Non-pigmented ciliary epithelial cell (primary cell): ENCODE data around the gene CYP27A1.
"Not testable (repeated sequence)": the region's sequence is repeated elsewhere in the genome, so short reads cannot be mapped to it uniquely, and the experiment has no call there.

Source experiments
- DNase-seq: peaks from one replicate; pipeline ENCODE4 v3.0.0-alpha.2; 2010; ENCODE audit warnings: low read depth

CYP27A1 gene

GRCh38 chr2:218832081-218832480 lies 50.1 kb downstream of the CYP27A1 start:
- DNase-seq: no peak

- no peak for DNase-seq
These were observed 50.6 kb downstream of the CYP27A1 start for GRCh38 chr2:218832520-218832919.

GRCh38 chr2:218833023-218833609 lies 51.2 kb downstream of the CYP27A1 start:
- DNase-seq: no peak

- DNase-seq: no peak
These were observed 52.7 kb downstream of the CYP27A1 start for GRCh38 chr2:218834685-218835084.

GRCh38 chr2:218837495-218837894 lies 55.5 kb downstream of the CYP27A1 start:
- DNase-seq: no peak

GRCh38 chr2:218839430-218839829 lies 57.5 kb downstream of the CYP27A1 start:
- DNase-seq: peak; percentile 31

GRCh38 chr2:218839888-218840287 lies 57.9 kb downstream of the CYP27A1 start:
- no peak for DNase-seq

GRCh38 chr2:218844334-218844733 lies 62.4 kb downstream of the CYP27A1 start:
- not testable (repeated sequence) for DNase-seq

- not testable (repeated sequence) for DNase-seq
These were observed 65.0 kb downstream of the CYP27A1 start for GRCh38 chr2:218846963-218847362.

- DNase-seq: no peak
These were observed 67.8 kb downstream of the CYP27A1 start for GRCh38 chr2:218849721-218850120.

- DNase-seq: no peak
These were observed 68.8 kb downstream of the CYP27A1 start for GRCh38 chr2:218850796-218851195.

- no peak for DNase-seq
These were observed 69.3 kb downstream of the CYP27A1 start for GRCh38 chr2:218851286-218851685.

- DNase-seq: no peak
These were observed 71.1 kb downstream of the CYP27A1 start for GRCh38 chr2:218852911-218853667.

- no peak for DNase-seq
These were observed 71.8 kb downstream of the CYP27A1 start for GRCh38 chr2:218853766-218854165.

- DNase-seq: no peak
These were observed 72.9 kb downstream of the CYP27A1 start for GRCh38 chr2:218854860-218855259.

GRCh38 chr2:218855305-218856166 lies 73.6 kb downstream of the CYP27A1 start:
- no peak for DNase-seq

- DNase-seq: no peak
These were observed 74.4 kb downstream of the CYP27A1 start for GRCh38 chr2:218856167-218856895.

GRCh38 chr2:218856896-218857243 lies 74.9 kb downstream of the CYP27A1 start:
- DNase-seq: no peak

GRCh38 chr2:218857371-218858137 lies 75.6 kb downstream of the CYP27A1 start:
- DNase-seq: no peak

- DNase-seq: no peak
These were observed 76.1 kb downstream of the CYP27A1 start for GRCh38 chr2:218858138-218858445.

GRCh38 chr2:218858671-218859555 lies 77.0 kb downstream of the CYP27A1 start:
- no peak for DNase-seq
